GM12865 (cell line): ENCODE measurements around the gene ARRDC5.

ENCODE experiments used
- DNase-seq: peaks from one replicate; pipeline ENCODE4 v3.0.0; 2010; ENCODE audit warnings: low read depth
- H3K4me3 ChIP-seq: 2 replicates; pipeline ENCODE4 v1.5.1; 2011; ENCODE audit warnings: mild to moderate bottlenecking, low read depth, low read length, control low read depth
- TF ChIP-seq, protein P1 (sequence below): IDR thresholded peaks from 2 replicates; pipeline ENCODE4 v1.5.1; 2011; ENCODE audit warnings: low read length, control low read depth, low read depth, inconsistent platforms; ENCODE audit not compliant: insufficient read depth; ENCODE audit errors: missing control alignments

The ARRDC5 gene

DNA sequence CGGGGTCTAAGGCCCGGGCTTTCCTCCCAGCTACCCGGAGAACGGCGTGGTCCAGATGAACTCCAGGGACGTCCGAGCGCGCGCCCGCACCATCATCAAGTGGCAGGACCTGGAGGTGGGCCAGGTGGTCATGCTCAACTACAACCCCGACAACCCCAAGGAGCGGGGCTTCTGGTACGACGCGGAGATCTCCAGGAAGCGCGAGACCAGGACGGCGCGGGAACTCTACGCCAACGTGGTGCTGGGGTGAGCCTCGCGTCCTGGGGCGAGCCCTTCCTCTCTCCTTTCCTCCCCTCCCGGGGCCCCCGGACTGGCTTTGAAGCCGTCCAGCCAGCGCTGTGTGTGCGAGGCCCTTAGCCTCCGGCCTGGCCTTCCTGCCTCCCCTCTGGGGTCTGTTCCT lies 30.0 kb upstream of the ARRDC5 start:
- DNase-seq = no peak
- H3K4me3 ChIP-seq = no peak overlapping the region
- TF ChIP-seq, protein P1, sequence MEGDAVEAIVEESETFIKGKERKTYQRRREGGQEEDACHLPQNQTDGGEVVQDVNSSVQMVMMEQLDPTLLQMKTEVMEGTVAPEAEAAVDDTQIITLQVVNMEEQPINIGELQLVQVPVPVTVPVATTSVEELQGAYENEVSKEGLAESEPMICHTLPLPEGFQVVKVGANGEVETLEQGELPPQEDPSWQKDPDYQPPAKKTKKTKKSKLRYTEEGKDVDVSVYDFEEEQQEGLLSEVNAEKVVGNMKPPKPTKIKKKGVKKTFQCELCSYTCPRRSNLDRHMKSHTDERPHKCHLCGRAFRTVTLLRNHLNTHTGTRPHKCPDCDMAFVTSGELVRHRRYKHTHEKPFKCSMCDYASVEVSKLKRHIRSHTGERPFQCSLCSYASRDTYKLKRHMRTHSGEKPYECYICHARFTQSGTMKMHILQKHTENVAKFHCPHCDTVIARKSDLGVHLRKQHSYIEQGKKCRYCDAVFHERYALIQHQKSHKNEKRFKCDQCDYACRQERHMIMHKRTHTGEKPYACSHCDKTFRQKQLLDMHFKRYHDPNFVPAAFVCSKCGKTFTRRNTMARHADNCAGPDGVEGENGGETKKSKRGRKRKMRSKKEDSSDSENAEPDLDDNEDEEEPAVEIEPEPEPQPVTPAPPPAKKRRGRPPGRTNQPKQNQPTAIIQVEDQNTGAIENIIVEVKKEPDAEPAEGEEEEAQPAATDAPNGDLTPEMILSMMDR = no peak

DNA sequence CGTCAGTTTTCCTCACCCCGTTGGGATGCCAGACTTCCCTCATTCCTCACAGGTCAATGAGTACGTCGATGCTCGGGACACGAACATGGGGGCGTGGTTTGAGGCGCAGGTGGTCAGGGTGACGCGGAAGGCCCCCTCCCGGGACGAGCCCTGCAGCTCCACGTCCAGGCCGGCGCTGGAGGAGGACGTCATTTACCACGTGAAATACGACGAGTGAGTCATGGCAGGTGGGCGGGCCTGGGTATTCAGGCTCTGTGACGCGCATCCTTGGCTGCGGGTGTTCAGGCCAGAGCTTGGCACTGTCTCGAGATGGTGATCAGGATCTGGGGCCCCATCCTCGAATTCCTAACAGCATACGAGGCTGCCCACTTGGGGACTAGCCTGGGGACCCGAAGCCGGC lies 28.0 kb upstream of the ARRDC5 start:
- DNase-seq = no peak
- TF ChIP-seq, protein P1 = no peak
- H3K4me3 ChIP-seq = no peak overlapping the region

DNA sequence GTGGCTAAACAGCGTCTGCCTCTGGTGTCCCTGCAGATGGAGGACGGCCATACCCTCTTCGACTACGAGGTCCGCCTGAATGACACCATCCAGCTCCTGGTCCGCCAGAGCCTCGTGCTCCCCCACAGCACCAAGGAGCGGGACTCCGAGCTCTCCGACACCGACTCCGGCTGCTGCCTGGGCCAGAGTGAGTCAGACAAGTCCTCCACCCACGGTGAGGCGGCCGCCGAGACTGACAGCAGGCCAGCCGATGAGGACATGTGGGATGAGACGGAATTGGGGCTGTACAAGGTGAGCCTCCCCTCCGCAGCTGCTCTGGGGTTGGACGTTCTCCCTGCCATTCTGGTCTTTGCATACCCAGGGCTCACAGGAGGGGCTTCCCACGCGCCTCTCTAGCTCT lies 26.5 kb upstream of the ARRDC5 start:
- TF ChIP-seq, protein P1 = no peak
- no peak for DNase-seq
- no peak overlapping the region for H3K4me3 ChIP-seq

DNA sequence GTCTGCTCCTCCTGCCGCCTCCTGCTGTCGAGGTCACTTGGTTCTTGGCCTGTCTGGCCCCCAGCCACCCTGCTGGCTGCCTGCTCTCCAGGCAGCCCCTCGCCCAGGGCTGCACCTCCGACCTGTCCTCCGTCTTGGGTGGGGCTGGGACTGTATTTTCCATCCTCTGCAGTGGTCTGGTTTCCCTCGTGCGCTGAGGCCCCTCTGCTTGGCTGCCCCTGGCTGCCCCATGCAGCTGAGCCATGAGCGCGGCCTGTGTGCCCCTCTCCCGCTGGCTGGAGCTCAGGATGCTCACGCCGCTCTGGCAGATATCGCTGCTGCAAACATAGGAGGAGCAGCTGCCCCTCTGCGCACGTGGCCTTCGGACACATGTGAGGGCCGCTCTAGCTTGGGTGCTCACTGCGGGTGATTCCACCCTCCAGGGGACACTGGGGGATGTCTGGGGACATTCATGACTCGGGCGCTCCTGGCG lies 20.6 kb upstream of the ARRDC5 start:
- no peak overlapping the region for H3K4me3 ChIP-seq
- TF ChIP-seq, protein P1 = no peak
- DNase-seq = no peak

DNA sequence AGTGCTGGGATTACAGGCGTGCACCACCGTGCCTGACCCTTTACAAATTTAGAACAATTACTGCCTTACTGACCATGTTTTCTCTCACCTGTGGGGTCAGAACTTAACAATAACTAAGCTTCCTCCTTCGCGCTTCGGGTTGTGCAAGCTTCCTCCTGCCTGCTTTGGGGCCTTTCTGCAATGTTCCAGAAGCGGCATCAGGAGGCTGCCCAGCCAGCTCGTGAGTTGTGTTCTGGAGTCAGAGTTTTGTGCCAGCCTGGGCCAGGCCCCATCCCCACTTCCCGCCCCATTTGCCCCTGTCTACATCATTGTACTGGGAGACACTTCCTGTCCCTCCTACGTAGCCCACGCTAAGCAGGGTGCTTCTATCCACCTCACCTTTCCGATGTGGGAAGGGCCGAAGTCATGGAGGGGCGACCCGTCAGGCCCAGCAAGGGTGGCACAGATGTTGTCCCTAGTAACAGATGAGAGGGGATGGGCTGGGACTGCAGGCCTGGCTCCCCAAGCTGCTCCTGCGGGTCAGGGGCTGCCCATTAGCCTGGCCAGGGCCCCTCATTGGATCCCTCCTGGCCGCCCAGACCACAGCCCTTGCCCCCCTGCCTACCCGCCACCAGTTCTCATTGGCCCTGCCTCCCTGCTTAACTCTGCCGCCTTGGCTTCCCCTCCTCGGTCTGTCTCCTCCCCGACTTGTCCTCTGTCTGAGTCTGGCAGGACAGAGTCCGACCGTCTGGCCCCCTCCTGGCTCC lies 20.0 kb upstream of the ARRDC5 start:
- no peak for DNase-seq
- TF ChIP-seq, protein P1 = no peak
- H3K4me3 ChIP-seq = no peak overlapping the region

DNA sequence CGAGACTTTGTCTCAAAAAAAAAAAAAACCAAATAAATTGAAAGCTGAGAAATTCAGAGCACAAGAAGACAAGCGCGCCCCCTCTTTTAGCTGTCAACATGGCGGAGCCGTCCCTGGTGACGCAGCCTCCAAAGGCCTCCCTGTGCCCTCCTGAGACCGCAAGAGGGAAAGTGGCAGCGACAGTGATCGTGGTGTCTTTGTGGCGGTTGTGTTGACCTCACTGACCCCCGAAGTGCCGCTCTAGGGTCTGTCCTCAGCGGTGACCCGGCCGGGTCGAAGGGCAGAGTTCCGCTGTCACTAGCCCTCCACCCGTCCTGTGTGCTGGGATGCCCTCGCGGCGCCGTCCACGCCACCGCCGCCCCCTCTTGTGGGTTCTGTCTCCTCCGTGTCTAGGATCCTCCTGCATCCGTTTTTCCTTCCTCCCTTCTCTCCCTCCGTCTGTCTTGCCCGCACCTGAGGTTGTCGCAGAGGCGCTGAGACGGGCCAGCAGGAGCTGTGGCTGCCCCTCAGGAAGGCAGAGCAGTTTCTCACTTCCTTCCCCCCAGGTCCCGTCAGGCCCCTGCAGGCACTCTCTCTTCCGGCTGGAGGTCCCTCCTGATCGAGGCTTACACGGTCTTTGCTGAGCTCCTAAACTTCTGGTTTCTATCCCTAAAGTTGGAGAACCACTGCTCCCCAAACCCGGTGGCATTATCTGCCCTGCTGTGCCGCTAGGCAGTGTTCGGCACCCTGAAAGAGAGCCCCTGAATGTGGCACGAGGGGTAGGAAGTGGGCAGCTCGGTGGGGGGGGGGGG lies 13.8 kb upstream of the ARRDC5 start:
- peak; percentile 55 for DNase-seq
- TF ChIP-seq, protein P1 = no peak
- H3K4me3 ChIP-seq = peak overlapping the region; percentile 68
